Suprapubic skin (tissue), 4 donors: ENCODE measurements around the gene HMG20A. TPM values are rescaled to one million over a fixed set of nuclear protein-coding genes. Genes with fewer than 3 reads are reported as not detected.
"Not testable (repeated sequence)": the region's sequence is repeated elsewhere in the genome, so short reads cannot be mapped to it uniquely, and the experiment has no call there.

Source experiments
- DNase-seq, 2 donors: peaks; one replicate each; pipeline ENCODE4 v3.0.0-alpha.2; 2019; ENCODE audit warnings: low spot score in 2 of 2
- H3K27ac ChIP-seq: fragments of 200-600 bp; sonication (generic); one replicate; pipeline ENCODE4 v1.5.1; 2019
- H3K27me3 ChIP-seq: fragments of 200-600 bp; sonication (generic); one replicate; pipeline ENCODE4 v1.5.1; 2019
- H3K36me3 ChIP-seq: fragments of 200-600 bp; sonication (generic); one replicate; pipeline ENCODE4 v1.5.1; 2019
- H3K4me1 ChIP-seq: fragments of 200-600 bp; sonication (generic); one replicate; pipeline ENCODE4 v1.5.1; 2019
- H3K4me3 ChIP-seq: fragments of 200-600 bp; sonication (generic); one replicate; pipeline ENCODE4 v1.5.1; 2019; ENCODE audit warnings: mild to moderate bottlenecking
- H3K9me3 ChIP-seq: fragments of 200-600 bp; sonication (generic); one replicate; pipeline ENCODE4 v1.5.1; 2019
- CTCF ChIP-seq, 2 donors: fragments of 200-600 bp in 1 of 2; fragments of 450-650 bp in 1 of 2; sonication (generic) in 1 of 2; IDR thresholded peaks; one replicate each; pipeline ENCODE4 v1.5.1; 2016 to 2019; ENCODE audit warnings: antibody characterized with exemption in 2 of 2, mild to moderate bottlenecking in 1 of 2, moderate library complexity in 1 of 2
- EP300 ChIP-seq: sonication (generic); formaldehyde crosslinking; IDR thresholded peaks from one replicate; pipeline ENCODE4 v1.6.1; 2017; ENCODE audit warnings: antibody characterized with exemption
- POLR2A ChIP-seq, 2 donors: fragments of 450-650 bp; IDR thresholded peaks; one replicate each; pipeline ENCODE4 v1.6.1; 2017; ENCODE audit warnings: antibody characterized with exemption in 2 of 2, mild to moderate bottlenecking in 2 of 2, moderate library complexity in 2 of 2
- POLR2AphosphoS5 ChIP-seq, 3 donors: sonication (generic); formaldehyde crosslinking; IDR thresholded peaks; one replicate each; pipeline ENCODE4 v1.6.1; 2017; ENCODE audit warnings: antibody characterized with exemption in 3 of 3
- WGBS: methylation state at CpG from one replicate; pipeline ENCODE4 v1.1.5; 2018; 5-methylcytosine and 5-hydroxymethylcytosine counted together
- total RNA-seq, 4 donors: library from RNA; depleted of rRNA; stranded (reverse); fragments of >200 nt; gene quantifications; one replicate each; pipeline ENCODE4 v1.1.0, GENCODE V29; 2016

The HMG20A gene
- total RNA-seq, 4 donors from 2014 or later = 21.3 to 35.6 (median 23.5) TPM

- Histone ChIP-seq H3K27ac (no peak overlapping the region), H3K36me3 (no peaks in the 10 kb centered on the region), H3K9me3 (no peaks in the 10 kb centered on the region), H3K4me1 (peaks cover 11% of the 10 kb centered on the region), H3K4me3 (no peak overlapping the region), H3K27me3 (no peaks in the 10 kb centered on the region)
- no peak for DNase-seq
- no peak for TF ChIP-seq CTCF (IDR thresholded peaks at IDR 0.05)
- no peak for TF ChIP-seq EP300
- TF ChIP-seq POLR2AphosphoS5 (IDR thresholded peaks at IDR 0.05) = no peak
- TF ChIP-seq POLR2A (IDR thresholded peaks at IDR 0.05) = no peak
- WGBS = 73% methylated on average over 4 of the region's 4 CpGs
These were observed 11.2 kb upstream of the HMG20A start for GRCh38 chr15:77409259-77410156.

- H3K4me3 ChIP-seq, DNase-seq, H3K9me3 ChIP-seq, H3K27me3 ChIP-seq, H3K27ac ChIP-seq, H3K36me3 ChIP-seq: not testable (repeated sequence)
- peaks cover 11% of the 10 kb centered on the region for H3K4me1 ChIP-seq
- WGBS = 92% methylated on average over 7 of the region's 7 CpGs
These were observed 10.6 kb upstream of the HMG20A start for GRCh38 chr15:77410157-77410500.

- Histone ChIP-seq H3K4me3 (no peak overlapping the region), H3K36me3 (no peaks in the 10 kb centered on the region), H3K4me1 (peaks cover 20% of the 10 kb centered on the region), H3K27me3 (no peaks in the 10 kb centered on the region), H3K27ac (no peak overlapping the region), H3K9me3 (no peaks in the 10 kb centered on the region)
- no peak for DNase-seq
- WGBS = 77% methylated on average over 7 of the region's 7 CpGs
- TF ChIP-seq POLR2AphosphoS5 (IDR thresholded peaks at IDR 0.05) (no peak), POLR2A (IDR thresholded peaks at IDR 0.05) (no peak), CTCF (IDR thresholded peaks at IDR 0.05) (no peak), EP300 (no peak)
These were observed 9.7 kb upstream of the HMG20A start for GRCh38 chr15:77410701-77411618.

GRCh38 chr15:77411619-77411976 is 9.1 kb upstream of the HMG20A start:
- TF ChIP-seq EP300 (no peak), POLR2AphosphoS5 (IDR thresholded peaks at IDR 0.05) (no peak), POLR2A (IDR thresholded peaks at IDR 0.05) (no peak), CTCF (IDR thresholded peaks at IDR 0.05) (no peak)
- Histone ChIP-seq H3K36me3 (no peaks in the 10 kb centered on the region), H3K4me1 (peaks cover 21% of the 10 kb centered on the region), H3K4me3 (no peak overlapping the region), H3K9me3 (no peaks in the 10 kb centered on the region), H3K27me3 (no peaks in the 10 kb centered on the region), H3K27ac (no peak overlapping the region)
- no peak for DNase-seq
- WGBS = 96% methylated on average over 3 of the region's 3 CpGs

- 58% methylated on average over 2 of the region's 2 CpGs for whole genome bisulfite sequencing
- peaks cover 34% of the 10 kb centered on the region for H3K4me1 ChIP-seq
- no peaks in the 10 kb centered on the region for H3K9me3 ChIP-seq
These were observed 7.6 kb upstream of the HMG20A start for GRCh38 chr15:77412972-77413698.

More at GRCh38 chr15:77412972-77413698, 7.6 kb upstream of the HMG20A start:
- DNase-seq = no peak
- no peaks in the 10 kb centered on the region for H3K36me3 ChIP-seq
- no peak for TF ChIP-seq POLR2A (IDR thresholded peaks at IDR 0.05)
- no peak for TF ChIP-seq EP300
- no peak for TF ChIP-seq CTCF (IDR thresholded peaks at IDR 0.05)
- no peak for TF ChIP-seq POLR2AphosphoS5 (IDR thresholded peaks at IDR 0.05)
- H3K4me3 ChIP-seq = no peak overlapping the region
- H3K27ac ChIP-seq = no peak overlapping the region
- H3K27me3 ChIP-seq = no peaks in the 10 kb centered on the region
